ENCODE measurements around the gene BMAL1.

DNA sequence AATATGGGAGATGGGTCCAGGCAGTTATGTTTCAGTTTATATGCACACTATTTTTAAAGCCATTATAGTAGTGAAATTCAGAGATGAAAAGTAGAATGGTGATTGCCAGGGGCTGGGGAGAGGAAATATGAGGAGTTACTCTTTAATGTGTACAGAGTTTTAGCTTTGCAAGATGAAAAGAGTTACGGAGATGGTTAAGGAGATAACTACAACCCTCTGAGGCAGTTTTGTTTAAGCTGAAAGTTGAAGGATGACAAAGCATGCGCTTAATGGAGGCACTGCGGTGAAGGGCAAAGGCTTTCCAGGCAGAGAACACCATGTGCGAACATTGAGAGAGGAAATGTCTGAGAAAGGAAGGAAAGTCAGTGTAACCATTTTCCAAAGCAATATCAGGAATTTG, 18.2 kb upstream of the BMAL1 start:
- no peak for TF ChIP-seq EZH2 (IDR thresholded peaks at IDR 0.05; ENCODE audit: low read length)
- TF ChIP-seq, protein P1, sequence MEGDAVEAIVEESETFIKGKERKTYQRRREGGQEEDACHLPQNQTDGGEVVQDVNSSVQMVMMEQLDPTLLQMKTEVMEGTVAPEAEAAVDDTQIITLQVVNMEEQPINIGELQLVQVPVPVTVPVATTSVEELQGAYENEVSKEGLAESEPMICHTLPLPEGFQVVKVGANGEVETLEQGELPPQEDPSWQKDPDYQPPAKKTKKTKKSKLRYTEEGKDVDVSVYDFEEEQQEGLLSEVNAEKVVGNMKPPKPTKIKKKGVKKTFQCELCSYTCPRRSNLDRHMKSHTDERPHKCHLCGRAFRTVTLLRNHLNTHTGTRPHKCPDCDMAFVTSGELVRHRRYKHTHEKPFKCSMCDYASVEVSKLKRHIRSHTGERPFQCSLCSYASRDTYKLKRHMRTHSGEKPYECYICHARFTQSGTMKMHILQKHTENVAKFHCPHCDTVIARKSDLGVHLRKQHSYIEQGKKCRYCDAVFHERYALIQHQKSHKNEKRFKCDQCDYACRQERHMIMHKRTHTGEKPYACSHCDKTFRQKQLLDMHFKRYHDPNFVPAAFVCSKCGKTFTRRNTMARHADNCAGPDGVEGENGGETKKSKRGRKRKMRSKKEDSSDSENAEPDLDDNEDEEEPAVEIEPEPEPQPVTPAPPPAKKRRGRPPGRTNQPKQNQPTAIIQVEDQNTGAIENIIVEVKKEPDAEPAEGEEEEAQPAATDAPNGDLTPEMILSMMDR (optimal IDR thresholded peaks at IDR 0.05 in 1 of 3, IDR thresholded peaks at IDR 0.05 in 1 of 3, conservative IDR thresholded peaks at IDR 0.05 in 1 of 3; ENCODE audit: extremely low read depth in 1 of 3, insufficient read depth in 2 of 3, low read length in 3 of 3): no peak

Data from keratinocyte (primary cell).